Epithelial cell of alveolus of lung (primary cell): ENCODE measurements around the gene PCMTD2. TPM values are rescaled to one million over a fixed set of nuclear protein-coding genes. Genes with fewer than 3 reads are reported as not detected.

Experiments
- total RNA-seq: library from RNA; depleted of rRNA; stranded (reverse); fragments of >200 nt; gene quantifications from 2 replicates; pipeline ENCODE4 v1.2.1, GENCODE V29; 2015

The PCMTD2 gene
- total RNA-seq = 25.6 and 63.4 TPM in 2 replicates

GRCh38 chr20:64255361-64256281 lies at the start of gene PCMTD2:
Gene PCMTD2, plus strand, starts transcription at chr20:64255748. Its CDS starts 4,218 bp downstream, at chr20:64259966.

Other genes with a start within 250 kb of the PCMTD2 start
- gene C20orf204, start 219.6 kb upstream of the PCMTD2 start, total RNA-seq = 0.13 and 2.0 TPM in 2 replicates
- gene SOX18, start 206.1 kb upstream of the PCMTD2 start, total RNA-seq = 0.13 and 2.4 TPM in 2 replicates
- 20.3 and 28.1 TPM in 2 replicates for gene TCEA2, start 192.6 kb upstream of the PCMTD2 start, total RNA-seq
- gene RGS19, start 176.2 kb upstream of the PCMTD2 start, total RNA-seq = 9.5 and 14.1 TPM in 2 replicates
- 1.2 and 1.4 TPM in 2 replicates for gene OPRL1, start 175.7 kb upstream of the PCMTD2 start, total RNA-seq
- gene LKAAEAR1, start 171.3 kb upstream of the PCMTD2 start, total RNA-seq = not detected in 2 replicates
- not detected in 2 replicates for gene NPBWR2, start 148.2 kb upstream of the PCMTD2 start, total RNA-seq
- not detected in 2 replicates for gene MYT1, start 91.3 kb upstream of the PCMTD2 start, total RNA-seq